Activated CD8-positive, alpha-beta T cell treated with anti-CD3 and anti-CD28 coated beads, Interleukin-2, amount 10 ng/mL, durations not matched to agents 7 days and 5 days (primary cell): ENCODE data around the gene SRA1. TPM values are rescaled to one million over a fixed set of nuclear protein-coding genes. Genes with fewer than 3 reads are reported as not detected.
A peak's percentile ranks its signal among the peaks of the same experiment; 100 is the strongest.

Source experiments
- ATAC-seq: fragments of 150-1000 bp; cut with Tn5 transposase; one replicate; pipeline ENCODE4 v1.10.0; 2021; ENCODE audit warnings: moderate library complexity
- CTCF ChIA-PET: fragments of 350-600 bp; sonication (Branson Sonifier 250); formaldehyde crosslinking; loops from one replicate; lab custom pipeline; 2021; ENCODE audit warnings: antibody characterized with exemption; lab: Charles Lee
- POLR2A ChIA-PET: fragments of 350-600 bp; sonication (Branson Sonifier 250); formaldehyde crosslinking; loops from one replicate; lab custom pipeline; 2021; ENCODE audit warnings: antibody characterized with exemption; lab: Charles Lee
- DNase-seq: peaks from one replicate; pipeline ENCODE4 v3.0.0-alpha.2; 2020
- H3K27ac Mint-ChIP-seq: one replicate; pipeline ENCODE4 v1.8.0; 2021; ENCODE audit warnings: mild to moderate bottlenecking, mixed read lengths
- H3K27me3 Mint-ChIP-seq: one replicate; pipeline ENCODE4 v1.8.0; 2021; ENCODE audit warnings: low read depth, mixed read lengths
- H3K36me3 Mint-ChIP-seq: one replicate; pipeline ENCODE4 v1.8.0; 2021; ENCODE audit warnings: low read depth, mixed read lengths
- H3K4me1 Mint-ChIP-seq: one replicate; pipeline ENCODE4 v1.8.0; 2021; ENCODE audit warnings: low read depth, mixed read lengths
- H3K4me3 Mint-ChIP-seq: one replicate; pipeline ENCODE4 v1.8.0; 2021; ENCODE audit warnings: mild to moderate bottlenecking, mixed read lengths
- H3K9me3 Mint-ChIP-seq: one replicate; pipeline ENCODE4 v1.8.0; 2022; ENCODE audit warnings: mixed read lengths; ENCODE audit not compliant: insufficient read depth
- total RNA-seq, 2 experiments: library from RNA; stranded (reverse); gene quantifications; one replicate each; pipeline ENCODE4 v1.2.3, GENCODE V29; 2021

The SRA1 gene
- total RNA-seq, 2 experiments from 2014 or later: 42.7 to 43.4 TPM

DNA sequence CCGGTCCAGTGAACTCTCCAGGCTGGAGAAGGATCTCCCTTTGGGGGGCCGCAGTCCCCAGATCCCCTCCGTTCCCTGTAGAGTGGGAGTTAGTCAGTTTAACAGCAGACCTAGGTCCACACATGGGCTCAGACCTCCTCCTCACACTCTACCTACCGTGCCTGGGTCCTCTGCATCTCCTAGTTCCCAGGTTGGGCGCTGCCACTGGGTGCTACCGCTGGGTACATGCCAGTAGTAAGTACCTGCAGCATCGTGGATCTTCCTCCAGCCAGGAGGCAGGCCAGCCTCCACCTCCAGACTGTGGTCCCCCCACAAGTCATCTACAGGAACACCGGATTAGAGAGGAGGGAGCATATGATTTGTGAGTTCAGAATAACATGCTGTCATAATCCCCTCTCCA is 6.3 kb upstream of the SRA1 start:
- H3K36me3 Mint-ChIP-seq: peaks cover 29% of the 10 kb centered on the region
- H3K4me3 Mint-ChIP-seq: peak overlapping the region; percentile 89
- ChIA-PET POLR2A (interaction anchor here (1.3 to 3.1 kb wide), 5 partner anchors 16 to 161 kb away, joined by 3 to 21 read pairs (median 5); partner anchors contain the start of genes ANKHD1, EIF4EBP3, IK and NDUFA2), CTCF (interaction anchor here (0.6 kb wide), 1 partner anchor 163 kb away, joined by 3 read pairs; no protein-coding TSS in a partner anchor)
- ATAC-seq (no peak), DNase-seq (no peak)
- H3K4me1 Mint-ChIP-seq: peaks cover 46% of the 10 kb centered on the region
- H3K9me3 Mint-ChIP-seq: no peaks in the 10 kb centered on the region
- H3K27ac Mint-ChIP-seq: peak overlapping the region; percentile 93
- H3K27me3 Mint-ChIP-seq: no peaks in the 10 kb centered on the region

DNA sequence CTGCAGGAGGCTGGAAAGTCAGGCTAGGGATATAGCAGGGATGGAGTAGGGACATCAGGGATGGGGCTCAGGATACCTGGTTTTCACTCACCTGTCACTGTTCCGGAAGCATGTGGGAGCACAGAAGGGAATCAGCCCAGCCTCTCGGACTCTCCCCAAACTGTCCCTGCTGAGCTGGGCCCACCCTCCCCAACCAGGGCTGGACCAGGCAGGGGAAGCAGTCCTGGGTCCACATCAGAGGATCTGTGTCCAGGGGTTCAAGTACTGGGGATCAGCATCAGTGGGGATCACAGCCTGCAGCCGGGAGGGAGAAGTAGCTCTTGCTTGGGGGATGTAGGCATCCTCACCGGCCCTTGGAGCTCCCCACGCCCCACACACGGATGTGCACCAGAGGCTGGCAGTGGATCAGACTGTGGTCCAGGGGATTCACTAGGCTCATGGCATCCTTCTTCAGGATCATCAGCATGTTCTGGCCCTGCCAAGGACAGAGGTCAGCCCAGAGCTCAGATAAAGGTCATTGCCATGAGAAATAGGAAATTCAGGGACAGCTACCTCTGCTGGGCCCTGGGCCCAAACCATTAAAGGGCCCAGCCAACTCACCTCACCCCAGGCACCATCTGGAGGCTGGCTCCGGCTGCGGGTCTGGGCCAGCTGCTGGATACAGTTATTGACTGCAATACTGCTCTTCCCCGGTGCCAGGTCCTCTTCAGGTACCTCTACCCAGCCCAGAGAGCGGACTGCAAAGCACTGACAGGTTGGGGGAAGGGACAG is 4.7 kb upstream of the SRA1 start:
- ATAC-seq: no peak
- H3K9me3 Mint-ChIP-seq: no peaks in the 10 kb centered on the region
- CTCF ChIA-PET: interaction anchor here (1.0 kb wide), 1 partner anchor 9 kb away, joined by 5 read pairs; no protein-coding TSS in a partner anchor
- no peaks in the 10 kb centered on the region for H3K27me3 Mint-ChIP-seq
- peaks cover 38% of the 10 kb centered on the region for H3K4me1 Mint-ChIP-seq
- no peak for DNase-seq
- H3K36me3 Mint-ChIP-seq: peaks cover 14% of the 10 kb centered on the region
- no peak overlapping the region for H3K4me3 Mint-ChIP-seq
- H3K27ac Mint-ChIP-seq: no peak overlapping the region
- POLR2A ChIA-PET: interaction anchor here (0.7 to 1.2 kb wide), 3 partner anchors 11 to 78 kb away, joined by 3 to 5 read pairs (median 3); partner anchors contain the start of gene EIF4EBP3

DNA sequence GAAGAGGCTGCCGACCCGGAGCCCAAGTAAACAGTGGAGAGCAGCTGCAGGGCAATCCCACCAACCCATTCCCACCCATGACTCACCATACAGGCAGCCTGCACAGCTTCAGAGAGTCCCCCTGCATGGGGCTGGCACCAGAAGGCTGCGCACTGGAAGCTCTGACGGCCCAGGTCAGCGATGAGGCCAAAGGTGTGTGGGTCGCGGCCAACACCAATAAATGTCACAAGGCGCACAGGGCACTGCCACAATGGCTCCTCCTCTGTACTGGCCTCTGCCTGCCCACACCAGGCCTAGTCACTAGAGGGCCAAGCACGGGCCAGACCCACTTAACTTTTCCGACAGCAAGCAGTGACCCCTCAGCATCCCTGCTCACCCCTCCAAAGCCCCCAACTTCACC is 3.0 kb upstream of the SRA1 start:
- Mint-ChIP-seq H3K9me3 (no peaks in the 10 kb centered on the region), H3K4me1 (peaks cover 38% of the 10 kb centered on the region), H3K27me3 (no peaks in the 10 kb centered on the region), H3K36me3 (peaks cover 18% of the 10 kb centered on the region), H3K27ac (no peak overlapping the region), H3K4me3 (no peak overlapping the region)
- ATAC-seq (no peak), DNase-seq (no peak)
- POLR2A ChIA-PET: no interaction called here
- CTCF ChIA-PET: no interaction called here

DNA sequence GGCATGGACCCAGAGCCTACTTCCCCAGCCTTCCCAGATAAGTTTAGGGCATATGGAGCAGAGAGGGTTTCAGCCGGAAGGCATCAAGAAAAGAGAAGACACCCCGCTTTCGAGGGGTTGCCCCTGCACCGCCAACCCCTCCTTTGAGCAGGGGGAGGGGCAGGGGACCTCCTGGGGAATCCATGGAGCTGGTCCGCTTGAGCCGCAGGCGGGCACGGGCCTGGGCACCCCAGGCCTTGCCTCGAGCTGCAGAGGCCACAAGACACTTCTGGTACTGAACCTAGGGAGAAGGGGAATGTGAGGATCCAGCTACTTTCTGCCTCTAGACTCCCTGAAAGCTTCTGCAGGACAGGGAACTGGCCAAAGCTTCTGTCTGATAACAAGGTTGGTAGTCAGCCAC is 1.3 kb upstream of the SRA1 start:
- Mint-ChIP-seq H3K27me3 (no peaks in the 10 kb centered on the region), H3K36me3 (peaks cover 28% of the 10 kb centered on the region), H3K4me3 (no peak overlapping the region), H3K27ac (no peak overlapping the region), H3K9me3 (no peaks in the 10 kb centered on the region), H3K4me1 (peaks cover 46% of the 10 kb centered on the region)
- CTCF ChIA-PET: interaction anchor here (0.9 kb wide), 1 partner anchor 11 kb away, joined by 4 read pairs; the partner anchor contains the start of gene EIF4EBP3
- DNase-seq (no peak), ATAC-seq (no peak)
- POLR2A ChIA-PET: interaction anchor here (0.5 to 1.9 kb wide), 4 partner anchors 10 to 89 kb away, joined by 3 to 39 read pairs (median 5); partner anchors contain the start of genes EIF4EBP3, IK and NDUFA2

DNA sequence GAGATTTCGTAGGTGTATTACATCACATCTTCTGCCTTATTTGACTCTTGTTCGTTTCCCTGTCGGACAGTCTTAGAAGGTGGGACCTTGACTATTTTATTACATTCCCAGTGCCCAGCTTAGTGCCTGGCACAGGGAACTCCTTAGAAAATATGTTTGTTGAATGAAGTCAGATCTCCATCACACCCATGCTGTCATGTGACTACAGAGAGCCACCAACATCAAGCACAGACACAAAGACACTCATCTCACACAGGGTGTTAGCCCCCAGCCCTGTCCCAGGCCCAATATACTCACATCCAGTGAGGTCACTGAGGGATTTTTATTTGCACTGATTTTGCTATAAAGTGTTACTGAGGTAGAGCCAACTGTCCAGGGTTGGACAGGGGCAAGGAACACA is 692 bp upstream of the SRA1 start:
- DNase-seq (no peak), ATAC-seq (no peak)
- H3K27me3 Mint-ChIP-seq: no peaks in the 10 kb centered on the region
- H3K27ac Mint-ChIP-seq: peak overlapping the region; percentile 82
- peak overlapping the region; percentile 77 for H3K4me3 Mint-ChIP-seq
- ChIA-PET CTCF (interaction anchor here (2.7 kb wide), 1 partner anchor 11 kb away, joined by 15 read pairs; the partner anchor contains the start of gene EIF4EBP3), POLR2A (interaction anchor here (0.6 to 1.9 kb wide), 11 partner anchors 8 to 157 kb away, joined by 3 to 39 read pairs (median 4); partner anchors contain the start of genes EIF4EBP3, HARS1, HARS2 and IK)
- peaks cover 46% of the 10 kb centered on the region for H3K4me1 Mint-ChIP-seq
- peaks cover 33% of the 10 kb centered on the region for H3K36me3 Mint-ChIP-seq
- H3K9me3 Mint-ChIP-seq: no peaks in the 10 kb centered on the region

DNA sequence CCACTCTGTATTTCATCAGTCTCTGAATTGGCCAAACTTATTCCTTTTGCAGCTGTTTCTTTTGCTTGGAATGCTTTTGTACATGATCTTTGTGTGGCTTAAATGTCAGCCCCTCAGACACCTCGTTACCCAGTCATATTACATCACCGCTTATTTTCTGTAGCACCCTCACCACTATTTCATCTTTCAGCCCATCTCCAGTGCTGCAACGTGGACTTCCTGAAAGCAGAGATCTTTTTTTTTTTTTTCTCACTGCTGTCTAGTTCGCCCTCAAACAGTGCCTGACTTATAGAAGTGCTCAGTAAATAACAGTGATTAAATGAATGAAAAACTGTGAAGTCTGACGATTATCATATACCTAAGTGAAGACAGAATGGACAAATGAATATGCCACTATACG is 835 bp downstream of the SRA1 start:
- POLR2A ChIA-PET: interaction anchor here (0.6 to 1.9 kb wide), 3 partner anchors 8 to 83 kb away, joined by 3 to 39 read pairs (median 4); partner anchors contain the start of genes EIF4EBP3 and TMCO6
- Mint-ChIP-seq H3K4me1 (peaks cover 49% of the 10 kb centered on the region), H3K36me3 (peaks cover 39% of the 10 kb centered on the region)

DNA sequence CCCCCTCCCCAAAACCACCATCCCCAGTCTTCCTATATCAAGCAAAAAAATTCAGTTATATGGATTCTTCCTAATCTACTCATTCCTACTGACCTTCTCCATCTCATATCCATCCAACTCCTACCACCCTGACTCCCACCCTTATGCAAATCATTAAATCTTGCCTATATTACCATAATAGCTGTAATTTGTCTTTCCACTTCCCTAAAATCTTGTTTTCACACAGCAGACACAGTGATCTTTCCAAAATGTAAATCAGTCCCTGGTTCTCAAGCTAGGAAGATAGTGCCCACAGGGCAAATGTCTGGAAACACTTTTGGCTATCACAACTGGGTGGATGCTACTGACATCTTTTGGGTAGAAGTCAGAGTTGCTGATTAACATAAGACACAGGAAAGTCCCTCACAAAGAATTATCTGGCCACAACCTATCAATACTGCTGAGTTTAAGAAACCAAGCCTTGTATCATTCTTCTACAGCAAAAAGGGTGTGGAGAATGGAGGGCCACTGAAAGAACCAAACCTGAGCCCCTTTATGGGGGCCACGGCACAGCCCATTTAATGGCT is 1.4 kb downstream of the SRA1 start:
- peaks cover 53% of the 10 kb centered on the region for H3K4me1 Mint-ChIP-seq
- no peak for ATAC-seq

More for the DNA sequence above, 835 bp downstream of the SRA1 start:
- Mint-ChIP-seq H3K9me3 (no peaks in the 10 kb centered on the region), H3K4me3 (peak overlapping the region; percentile 77), H3K27me3 (no peaks in the 10 kb centered on the region), H3K27ac (peak overlapping the region; percentile 82)
- CTCF ChIA-PET: interaction anchor here (0.6 to 2.7 kb wide), 2 partner anchors 9 to 86 kb away, joined by 3 to 15 read pairs; partner anchors contain the start of gene EIF4EBP3
- ATAC-seq (peak; percentile 21), DNase-seq (no peak)

DNA sequence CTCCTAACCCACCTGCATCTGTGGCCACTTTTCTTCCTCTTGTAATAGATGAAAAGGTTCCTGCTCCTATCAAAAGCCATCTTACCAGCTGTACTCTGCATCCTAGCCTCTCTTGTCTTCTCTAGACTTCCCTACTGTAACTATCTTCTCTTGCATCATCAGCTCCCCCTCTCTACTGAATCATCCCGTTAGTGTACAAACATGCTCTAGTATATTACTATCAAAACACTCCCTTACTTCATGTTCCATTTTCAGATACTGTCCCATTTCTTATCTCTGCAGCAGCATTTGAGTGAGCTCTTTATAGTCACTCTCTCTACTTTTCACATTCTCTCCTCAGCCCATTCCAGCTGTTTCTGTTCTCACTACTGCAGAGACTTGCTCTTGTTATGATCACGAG is 2.8 kb downstream of the SRA1 start:
- POLR2A ChIA-PET: interaction anchor here (0.7 kb wide), 1 partner anchor 187 kb away, joined by 3 read pairs; no protein-coding TSS in a partner anchor
- peaks cover 53% of the 10 kb centered on the region for H3K36me3 Mint-ChIP-seq
- no peak overlapping the region for H3K4me3 Mint-ChIP-seq
- CTCF ChIA-PET: interaction anchor here (0.9 to 1.8 kb wide), 3 partner anchors 84 to 181 kb away, joined by 3 to 5 read pairs (median 4); partner anchors contain the start of genes ANKHD1 and TMCO6
- ATAC-seq (no peak), DNase-seq (no peak)
- no peaks in the 10 kb centered on the region for H3K9me3 Mint-ChIP-seq
- peak overlapping the region; percentile 65 for H3K27ac Mint-ChIP-seq
- no peaks in the 10 kb centered on the region for H3K27me3 Mint-ChIP-seq
- H3K4me1 Mint-ChIP-seq: peaks cover 64% of the 10 kb centered on the region

More for the DNA sequence above, 1.4 kb downstream of the SRA1 start:
- H3K36me3 Mint-ChIP-seq: peaks cover 41% of the 10 kb centered on the region
- H3K9me3 Mint-ChIP-seq: no peaks in the 10 kb centered on the region
- ChIA-PET POLR2A (interaction anchor here (0.6 kb wide), 1 partner anchor 21 kb away, joined by 4 read pairs; no protein-coding TSS in a partner anchor), CTCF (interaction anchor here (0.6 to 2.7 kb wide), 2 partner anchors 8 to 86 kb away, joined by 3 to 15 read pairs; partner anchors contain the start of gene EIF4EBP3)
- DNase-seq: no peak
- H3K4me3 Mint-ChIP-seq: peak overlapping the region; percentile 77
- H3K27ac Mint-ChIP-seq: peak overlapping the region; percentile 82
- H3K27me3 Mint-ChIP-seq: no peaks in the 10 kb centered on the region

DNA sequence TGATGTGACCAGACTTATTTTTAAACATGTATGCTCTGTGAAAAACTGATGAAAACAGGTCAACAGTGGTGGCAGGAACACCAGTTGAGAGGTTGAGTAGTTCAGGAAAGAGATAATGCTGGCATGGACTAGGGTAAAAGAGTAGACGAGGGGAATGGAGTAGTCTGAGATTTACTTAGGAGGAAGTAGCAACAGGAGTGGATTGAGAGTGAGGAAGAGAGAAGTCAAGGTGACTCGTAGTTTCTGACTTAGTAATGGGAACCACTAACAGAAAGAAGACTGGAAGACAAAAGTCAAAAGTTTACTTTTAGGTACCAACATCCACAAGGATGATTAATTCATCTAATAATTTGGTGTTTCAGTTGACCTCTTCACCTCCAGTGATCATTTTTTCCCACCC is 3.6 kb downstream of the SRA1 start:
- Mint-ChIP-seq H3K36me3 (peaks cover 60% of the 10 kb centered on the region), H3K9me3 (no peaks in the 10 kb centered on the region), H3K4me1 (peaks cover 72% of the 10 kb centered on the region), H3K27ac (peak overlapping the region; percentile 68), H3K27me3 (no peaks in the 10 kb centered on the region), H3K4me3 (no peak overlapping the region)
- ATAC-seq (no peak), DNase-seq (no peak)
- ChIA-PET POLR2A (interaction anchor here (1.2 kb wide), 1 partner anchor 94 kb away, joined by 4 read pairs; the partner anchor contains the start of genes IK and NDUFA2), CTCF (interaction anchor here (1.1 to 1.8 kb wide), 2 partner anchors 85 to 152 kb away, joined by 4 to 5 read pairs; partner anchors contain the start of genes ANKHD1 and TMCO6)

DNA sequence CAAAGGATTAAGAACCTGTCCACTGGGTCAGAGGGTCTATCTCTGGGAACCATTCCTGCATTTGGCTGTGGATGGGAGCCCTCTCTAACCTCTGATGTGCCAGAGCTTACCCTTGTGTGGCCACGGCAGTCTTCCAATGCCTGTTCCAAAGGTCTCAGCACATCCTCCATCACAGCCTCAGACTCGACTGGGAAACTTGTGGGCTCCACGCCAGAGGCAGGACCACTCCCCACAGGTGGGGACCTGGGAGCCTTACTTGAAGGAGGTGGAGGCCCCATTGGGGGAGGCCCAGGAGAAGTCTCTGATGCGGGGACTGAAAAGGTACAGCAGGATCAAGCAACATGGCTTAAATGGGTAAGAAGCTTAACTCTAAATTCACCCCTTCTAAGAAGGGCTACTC is 5.4 kb downstream of the SRA1 start:
- Mint-ChIP-seq H3K27me3 (no peaks in the 10 kb centered on the region), H3K27ac (no peak overlapping the region), H3K36me3 (peaks cover 64% of the 10 kb centered on the region), H3K4me1 (peaks cover 80% of the 10 kb centered on the region), H3K4me3 (no peak overlapping the region), H3K9me3 (no peaks in the 10 kb centered on the region)
- DNase-seq (no peak), ATAC-seq (no peak)
- ChIA-PET CTCF (interaction anchor here (1.4 to 1.5 kb wide), 2 partner anchors 10 to 83 kb away, joined by 4 to 5 read pairs; no protein-coding TSS in a partner anchor), POLR2A (no interaction called here)
